Measurements from ENCODE around the gene TAS2R14. TPM values are rescaled to one million over a fixed set of nuclear protein-coding genes. Genes with fewer than 3 reads are reported as not detected.

TAS2R14 gene
- total and polyA plus RNA-seq, 7 donors, result 1.1 to 6.9 (median 5.6) TPM; not detected in 2

DNA sequence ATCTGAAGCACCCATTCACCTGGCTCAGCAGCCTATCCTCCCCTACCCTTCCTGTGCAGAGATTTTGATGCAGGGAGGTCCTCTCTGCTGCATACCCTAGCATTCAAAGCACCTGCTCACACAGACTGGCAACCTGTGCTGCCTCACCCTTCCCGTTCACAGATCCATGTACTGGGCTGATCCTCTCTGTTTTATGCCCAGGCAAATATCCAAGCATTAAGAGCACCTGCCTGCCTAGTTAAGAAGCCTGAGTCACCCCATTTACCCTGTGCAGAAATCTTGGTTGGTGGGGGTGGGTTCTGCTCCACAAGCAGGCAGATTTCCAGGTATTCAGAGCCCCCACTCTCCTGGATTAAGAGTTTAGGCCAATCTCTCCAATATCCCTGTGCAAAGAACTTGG, 38.1 kb downstream of the TAS2R14 start:
- Histone ChIP-seq H3K27ac (no peak overlapping the region), H3K27me3 (no peaks in the 10 kb centered on the region), H3K9me3 (peaks cover 0 to 8% (median 7%) of the 10 kb centered on the region in 4 donors), H3K36me3 (no peaks in the 10 kb centered on the region), H3K4me3 (no peak overlapping the region), H3K4me1 (no peaks in the 10 kb centered on the region)
- TF ChIP-seq POLR2AphosphoS5 (IDR thresholded peaks at IDR 0.05), result no peak
- no peak for TF ChIP-seq POLR2A (IDR thresholded peaks at IDR 0.05)
- TF ChIP-seq, protein P1, sequence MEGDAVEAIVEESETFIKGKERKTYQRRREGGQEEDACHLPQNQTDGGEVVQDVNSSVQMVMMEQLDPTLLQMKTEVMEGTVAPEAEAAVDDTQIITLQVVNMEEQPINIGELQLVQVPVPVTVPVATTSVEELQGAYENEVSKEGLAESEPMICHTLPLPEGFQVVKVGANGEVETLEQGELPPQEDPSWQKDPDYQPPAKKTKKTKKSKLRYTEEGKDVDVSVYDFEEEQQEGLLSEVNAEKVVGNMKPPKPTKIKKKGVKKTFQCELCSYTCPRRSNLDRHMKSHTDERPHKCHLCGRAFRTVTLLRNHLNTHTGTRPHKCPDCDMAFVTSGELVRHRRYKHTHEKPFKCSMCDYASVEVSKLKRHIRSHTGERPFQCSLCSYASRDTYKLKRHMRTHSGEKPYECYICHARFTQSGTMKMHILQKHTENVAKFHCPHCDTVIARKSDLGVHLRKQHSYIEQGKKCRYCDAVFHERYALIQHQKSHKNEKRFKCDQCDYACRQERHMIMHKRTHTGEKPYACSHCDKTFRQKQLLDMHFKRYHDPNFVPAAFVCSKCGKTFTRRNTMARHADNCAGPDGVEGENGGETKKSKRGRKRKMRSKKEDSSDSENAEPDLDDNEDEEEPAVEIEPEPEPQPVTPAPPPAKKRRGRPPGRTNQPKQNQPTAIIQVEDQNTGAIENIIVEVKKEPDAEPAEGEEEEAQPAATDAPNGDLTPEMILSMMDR (IDR thresholded peaks at IDR 0.05), result no peak
- no peak for TF ChIP-seq EP300 (IDR thresholded peaks at IDR 0.05)
- WGBS, 2 donors, result 94 to 98% methylated on average over 1 of the region's 1 CpG
- DNase-seq, result no peak
- intact Hi-C loops (cut with DNase I), result no loop called here

DNA sequence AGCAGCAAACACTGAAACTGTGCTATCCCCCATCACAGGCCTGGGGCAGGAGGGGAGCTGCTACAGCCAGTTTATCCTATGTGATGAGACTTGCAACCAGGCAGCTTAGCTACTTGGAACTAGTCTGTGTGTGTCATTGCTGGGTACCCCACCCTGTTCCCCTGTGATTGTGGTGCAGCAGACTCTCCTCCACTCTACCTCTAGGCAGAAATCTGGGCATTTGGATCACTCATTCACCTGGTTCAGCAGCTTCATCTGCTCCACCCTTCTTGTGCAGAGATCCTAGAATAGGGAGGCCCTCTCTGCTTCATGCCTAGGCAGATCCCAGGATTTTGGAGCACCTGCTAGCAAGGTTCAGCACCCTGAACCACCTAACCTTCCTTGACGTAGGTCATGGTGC, 38.5 kb downstream of the TAS2R14 start:
- no peaks in the 10 kb centered on the region for H3K36me3 ChIP-seq
- intact Hi-C loops (cut with DNase I), result no loop called here
- TF ChIP-seq, protein P1 (IDR thresholded peaks at IDR 0.05), result no peak
- TF ChIP-seq EP300 (IDR thresholded peaks at IDR 0.05), result no peak
- peaks cover 0 to 8% (median 7%) of the 10 kb centered on the region in 4 donors for H3K9me3 ChIP-seq
- H3K27me3 ChIP-seq, result no peaks in the 10 kb centered on the region
- no peak overlapping the region for H3K4me3 ChIP-seq
- 93 to 96% methylated on average over 1 of the region's 1 CpG for WGBS, 2 donors
- H3K4me1 ChIP-seq, result no peaks in the 10 kb centered on the region
- DNase-seq, result no peak
- no peak overlapping the region for H3K27ac ChIP-seq

DNA sequence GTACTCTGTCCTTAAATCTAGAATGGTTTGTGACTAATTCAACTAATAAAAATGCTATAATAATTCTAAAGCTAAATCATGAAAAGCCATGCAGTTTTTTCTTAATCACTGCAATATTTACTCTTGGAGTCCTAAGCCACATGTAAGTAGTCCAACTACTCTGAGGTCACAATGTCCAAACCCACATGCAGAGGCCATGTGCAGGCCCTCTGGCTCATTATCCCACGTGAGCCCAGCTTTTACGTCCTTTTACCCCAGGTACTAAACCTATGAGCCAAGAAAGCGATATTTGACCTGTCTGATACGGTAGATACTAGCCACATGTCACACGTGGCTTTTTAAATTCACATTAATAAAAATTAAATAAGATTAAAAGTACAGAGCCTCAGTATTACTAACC, 42.2 kb downstream of the TAS2R14 start:
- TF ChIP-seq EP300 (IDR thresholded peaks at IDR 0.05) (no peak), POLR2A (IDR thresholded peaks at IDR 0.05) (no peak), POLR2AphosphoS5 (IDR thresholded peaks at IDR 0.05) (no peak)
- TF ChIP-seq, protein P1 (IDR thresholded peaks at IDR 0.05), result no peak
- no peaks in the 10 kb centered on the region for H3K4me1 ChIP-seq
- intact Hi-C loops (cut with DNase I), result no loop called here
- 95 to 96% methylated on average over 5 of the region's 5 CpGs for WGBS, 2 donors
- H3K9me3 ChIP-seq, result no peaks in the 10 kb centered on the region
- no peaks in the 10 kb centered on the region for H3K36me3 ChIP-seq
- H3K4me3 ChIP-seq, result no peak overlapping the region
- H3K27ac ChIP-seq, result no peak overlapping the region
- no peaks in the 10 kb centered on the region for H3K27me3 ChIP-seq
- no peak for DNase-seq

DNA sequence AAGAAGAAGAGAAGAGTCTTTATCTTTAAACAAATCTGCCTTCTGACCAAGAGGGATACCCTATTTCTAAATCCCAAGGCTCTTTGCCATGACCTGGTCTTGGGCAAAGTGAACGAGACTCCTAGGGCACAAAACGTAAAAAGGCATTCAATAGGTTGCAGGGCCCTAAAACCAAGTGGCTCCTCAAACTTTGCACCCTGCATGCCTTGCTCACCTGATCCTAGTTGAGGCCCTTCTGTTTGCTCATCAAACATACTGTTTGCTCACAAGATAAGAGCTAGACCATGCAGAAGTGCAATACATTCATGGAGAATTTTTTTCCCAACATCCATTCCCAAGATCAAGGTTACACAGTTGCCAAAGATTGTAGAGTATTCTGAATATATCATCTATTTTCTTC, 47.1 kb downstream of the TAS2R14 start:
- H3K36me3 ChIP-seq, result no peaks in the 10 kb centered on the region
- intact Hi-C loops (cut with DNase I), result no loop called here
- no peaks in the 10 kb centered on the region for H3K27me3 ChIP-seq
- 18 to 80% methylated on average over 2 of the region's 2 CpGs for WGBS, 2 donors
- no peak overlapping the region for H3K27ac ChIP-seq
- no peak for DNase-seq
- TF ChIP-seq, protein P1 (IDR thresholded peaks at IDR 0.05), result no peak
- TF ChIP-seq POLR2AphosphoS5 (IDR thresholded peaks at IDR 0.05), result no peak
- TF ChIP-seq EP300 (IDR thresholded peaks at IDR 0.05), result no peak
- no peak for TF ChIP-seq POLR2A (IDR thresholded peaks at IDR 0.05)
- H3K4me3 ChIP-seq, result no peak overlapping the region
- no peaks in the 10 kb centered on the region for H3K4me1 ChIP-seq
- no peaks in the 10 kb centered on the region for H3K9me3 ChIP-seq

DNA sequence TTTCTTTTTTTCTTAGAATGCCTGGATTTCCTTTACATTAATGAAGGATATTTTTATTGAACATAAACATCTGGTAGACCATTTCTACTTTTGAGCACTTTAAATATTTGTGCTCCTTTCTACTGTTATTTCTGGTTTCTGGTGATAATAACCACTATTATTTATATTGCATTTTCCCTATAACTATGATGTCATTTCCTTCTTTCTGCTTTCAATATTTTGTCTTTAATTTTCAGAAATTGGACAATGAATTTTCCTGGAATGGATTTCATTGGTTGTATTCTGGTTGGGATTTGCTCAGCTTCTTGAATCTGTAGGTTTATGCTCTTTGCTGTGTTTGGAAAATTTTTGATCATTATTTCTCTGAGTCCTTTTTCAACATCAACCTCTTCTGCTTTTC, 49.8 kb downstream of the TAS2R14 start:
- no peak overlapping the region for H3K27ac ChIP-seq
- TF ChIP-seq, protein P1 (IDR thresholded peaks at IDR 0.05), result no peak
- TF ChIP-seq POLR2AphosphoS5 (IDR thresholded peaks at IDR 0.05) (no peak), EP300 (IDR thresholded peaks at IDR 0.05) (no peak), POLR2A (IDR thresholded peaks at IDR 0.05) (no peak)
- intact Hi-C loops (cut with DNase I), result no loop called here
- H3K36me3 ChIP-seq, result no peaks in the 10 kb centered on the region
- no peaks in the 10 kb centered on the region for H3K4me1 ChIP-seq
- no peaks in the 10 kb centered on the region for H3K9me3 ChIP-seq
- no peak for DNase-seq
- H3K4me3 ChIP-seq, result no peak overlapping the region
- no peaks in the 10 kb centered on the region for H3K27me3 ChIP-seq
